Measurements from ENCODE around the gene PRTFDC1. TPM values are rescaled to one million over a fixed set of nuclear protein-coding genes. Genes with fewer than 3 reads are reported as not detected.

Gene PRTFDC1
- total RNA-seq, 1 donor: 13.4 TPM

DNA sequence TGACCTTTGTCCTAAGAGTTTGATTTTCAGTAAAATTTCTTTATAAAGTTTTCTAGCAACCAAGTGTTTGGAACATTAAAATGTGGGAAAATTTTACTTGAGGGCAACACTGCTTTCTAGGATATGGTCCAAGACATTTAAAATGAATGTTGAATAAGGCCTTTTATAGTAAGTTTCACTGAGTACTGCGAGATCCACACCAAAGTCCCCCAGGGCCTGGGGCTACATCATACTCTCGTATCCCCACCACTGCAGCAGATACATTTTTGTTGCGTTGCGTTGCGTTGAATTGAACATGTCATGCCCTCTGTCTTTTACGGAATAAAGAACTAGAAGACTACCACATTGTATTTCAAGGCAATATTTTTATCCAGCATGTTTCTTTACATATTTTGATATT lies 44.5 kb downstream of the PRTFDC1 start:
- no peak for TF ChIP-seq CTCF (IDR thresholded peaks at IDR 0.05; ENCODE audit: insufficient read depth, low read depth, low read length)
- H3K4me3 ChIP-seq (ENCODE audit: low read depth, low read length): no peak overlapping the region
- no peak for DNase-seq (ENCODE audit: low read depth)

DNA sequence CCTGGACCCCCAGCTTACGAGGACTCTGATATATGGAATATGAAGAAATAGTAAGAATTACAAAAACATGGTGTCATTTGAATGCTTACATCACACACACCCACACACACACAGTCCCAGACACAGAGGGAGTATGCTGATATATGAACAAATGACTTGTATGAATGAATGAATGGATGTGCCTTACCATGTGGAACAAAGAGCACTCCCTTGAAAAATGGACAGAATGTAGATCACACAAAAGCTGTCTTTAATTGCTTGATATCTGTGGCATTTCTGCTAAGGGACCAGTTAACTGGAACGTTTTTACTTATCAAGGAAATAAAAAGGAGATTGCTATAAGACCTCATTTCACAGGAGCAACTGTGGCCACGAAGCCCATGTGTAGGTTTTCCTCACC lies 46.0 kb downstream of the PRTFDC1 start:
- no peak overlapping the region for H3K4me3 ChIP-seq (ENCODE audit: low read depth, low read length)
- no peak for DNase-seq (ENCODE audit: low read depth)
- TF ChIP-seq CTCF (IDR thresholded peaks at IDR 0.05; ENCODE audit: insufficient read depth, low read depth, low read length): no peak

- no peak for DNase-seq (ENCODE audit: low read depth)
- no peak overlapping the region for H3K4me3 ChIP-seq (ENCODE audit: low read depth, low read length)
- no peak for TF ChIP-seq CTCF (IDR thresholded peaks at IDR 0.05; ENCODE audit: insufficient read depth, low read depth, low read length)
Observed at GRCh38 chr10:24904824-24905223, 47.6 kb downstream of the PRTFDC1 start.

GRCh38 chr10:24902400-24902728 lies 50.0 kb downstream of the PRTFDC1 start:
- TF ChIP-seq CTCF (IDR thresholded peaks at IDR 0.05; ENCODE audit: insufficient read depth, low read depth, low read length): no peak
- DNase-seq (ENCODE audit: low read depth): no peak
- no peak overlapping the region for H3K4me3 ChIP-seq (ENCODE audit: low read depth, low read length)

DNA sequence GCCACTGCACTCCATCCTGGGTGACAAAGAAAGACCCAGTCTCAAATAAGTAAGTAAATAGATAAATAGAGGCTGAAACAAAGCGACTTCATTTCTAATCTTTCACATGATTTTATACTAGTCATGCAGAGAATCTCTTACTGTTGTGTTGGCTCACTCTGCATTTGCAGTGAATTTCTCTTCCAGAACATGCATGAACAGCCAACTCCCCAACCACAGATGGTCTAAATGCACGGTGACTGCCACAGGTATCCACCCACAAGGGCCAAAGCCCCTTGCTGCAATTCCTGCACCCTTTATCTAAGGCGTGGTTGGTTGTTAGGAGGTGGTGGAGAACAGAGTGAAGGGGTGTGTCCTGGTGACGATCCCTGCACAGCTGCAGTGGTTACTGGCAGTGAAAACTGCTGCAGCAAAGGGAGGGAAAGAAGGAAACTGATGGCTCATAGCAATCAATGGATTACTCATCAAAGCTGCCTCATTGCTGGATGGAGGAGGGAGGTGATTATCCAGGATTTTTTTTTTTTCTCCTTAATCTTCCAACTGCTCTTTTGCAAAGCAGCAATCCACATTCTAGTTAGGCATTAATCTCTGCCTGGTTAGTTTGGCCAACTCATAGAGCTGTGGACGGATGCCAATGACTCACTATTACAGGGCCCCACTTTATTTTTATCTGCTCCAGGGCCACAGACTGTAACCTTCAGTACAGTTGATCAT lies 50.6 kb downstream of the PRTFDC1 start:
- no peak for TF ChIP-seq CTCF (IDR thresholded peaks at IDR 0.05; ENCODE audit: insufficient read depth, low read depth, low read length)
- DNase-seq (ENCODE audit: low read depth): peak; percentile 86
- H3K4me3 ChIP-seq (ENCODE audit: low read depth, low read length): no peak overlapping the region

DNA sequence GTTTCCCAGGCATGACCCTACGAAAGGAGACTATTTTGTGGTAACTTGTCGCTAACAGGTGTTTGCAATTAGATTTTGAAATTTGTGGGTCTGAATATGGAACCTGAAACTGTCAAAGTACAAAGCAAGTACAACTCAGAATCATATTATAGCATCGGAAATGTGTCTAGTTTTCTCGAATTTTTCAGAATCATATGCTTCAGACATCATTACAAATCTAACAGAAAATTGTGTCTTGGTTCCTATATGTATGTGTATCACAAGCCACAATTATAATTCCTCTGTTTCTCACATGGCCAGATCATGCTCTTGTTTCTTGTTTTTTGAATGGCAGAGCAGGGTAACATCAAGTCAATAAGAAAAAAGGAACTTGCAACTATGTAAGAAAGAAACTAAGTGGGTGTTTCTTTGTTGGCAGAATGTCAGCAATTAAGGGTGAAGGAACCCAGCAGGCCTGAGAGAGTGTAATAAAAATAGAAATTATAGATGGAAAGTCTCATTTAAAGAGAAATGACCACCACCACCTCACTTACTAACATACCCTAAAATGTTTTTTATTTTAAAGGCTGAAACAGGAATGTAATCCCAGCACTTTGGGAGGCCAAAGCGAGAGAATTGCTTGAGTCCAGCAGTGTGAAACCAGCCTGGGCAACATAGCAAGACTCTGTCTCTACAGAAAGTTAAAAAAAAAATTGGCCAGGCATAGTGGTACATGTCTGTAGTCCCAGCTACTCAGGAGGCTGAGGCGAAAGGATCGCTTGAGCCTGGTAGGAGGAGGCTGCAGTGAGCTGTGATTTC lies 51.3 kb downstream of the PRTFDC1 start:
- peak; percentile 33 for DNase-seq (ENCODE audit: low read depth)
- TF ChIP-seq CTCF (IDR thresholded peaks at IDR 0.05; ENCODE audit: insufficient read depth, low read depth, low read length): no peak
- no peak overlapping the region for H3K4me3 ChIP-seq (ENCODE audit: low read depth, low read length)
